Esophagus muscularis mucosa (tissue), 4 donors: ENCODE data around the gene SWAP70.

Experiments
- EP300 ChIP-seq: sonication (generic); formaldehyde crosslinking; IDR thresholded peaks from one replicate; pipeline ENCODE4 v1.6.1; 2017; ENCODE audit warnings: antibody characterized with exemption
- POLR2AphosphoS5 ChIP-seq, 2 donors: sonication (generic); formaldehyde crosslinking; IDR thresholded peaks; one replicate each; pipeline ENCODE4 v1.6.1; 2017; ENCODE audit warnings: antibody characterized with exemption in 2 of 2
- TF ChIP-seq, protein P1 (sequence below), 3 experiments: fragments of 200-600 bp in 2 of 3; fragments of 450-650 bp in 1 of 3; sonication (generic) in 2 of 3; IDR thresholded peaks; one replicate each; pipeline ENCODE4 v1.5.1; 2017 to 2019; ENCODE audit warnings: antibody characterized with exemption in 3 of 3, mild to moderate bottlenecking in 2 of 3, moderate library complexity in 1 of 3

DNA sequence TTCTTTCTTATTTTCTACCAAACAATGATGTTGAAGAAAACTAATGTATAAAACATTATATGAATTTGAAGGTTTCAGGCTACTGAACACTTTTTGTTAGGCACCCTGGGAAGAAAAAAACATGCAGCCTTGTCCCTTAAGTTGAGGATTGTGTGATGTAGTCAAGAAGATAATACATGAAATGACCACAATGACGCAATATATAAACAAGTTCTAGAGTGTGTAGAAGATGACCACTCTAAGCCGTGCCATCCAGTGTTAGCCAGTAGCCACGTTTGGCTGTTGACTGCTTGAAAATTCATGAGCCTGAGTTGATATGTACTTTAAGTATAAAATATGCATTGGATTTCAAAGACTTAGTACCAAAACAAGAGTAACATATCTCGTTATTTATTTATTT lies 16.2 kb downstream of the SWAP70 start:
- TF ChIP-seq POLR2AphosphoS5 (IDR thresholded peaks at IDR 0.05) (no peak), EP300 (no peak)
- TF ChIP-seq, protein P1, sequence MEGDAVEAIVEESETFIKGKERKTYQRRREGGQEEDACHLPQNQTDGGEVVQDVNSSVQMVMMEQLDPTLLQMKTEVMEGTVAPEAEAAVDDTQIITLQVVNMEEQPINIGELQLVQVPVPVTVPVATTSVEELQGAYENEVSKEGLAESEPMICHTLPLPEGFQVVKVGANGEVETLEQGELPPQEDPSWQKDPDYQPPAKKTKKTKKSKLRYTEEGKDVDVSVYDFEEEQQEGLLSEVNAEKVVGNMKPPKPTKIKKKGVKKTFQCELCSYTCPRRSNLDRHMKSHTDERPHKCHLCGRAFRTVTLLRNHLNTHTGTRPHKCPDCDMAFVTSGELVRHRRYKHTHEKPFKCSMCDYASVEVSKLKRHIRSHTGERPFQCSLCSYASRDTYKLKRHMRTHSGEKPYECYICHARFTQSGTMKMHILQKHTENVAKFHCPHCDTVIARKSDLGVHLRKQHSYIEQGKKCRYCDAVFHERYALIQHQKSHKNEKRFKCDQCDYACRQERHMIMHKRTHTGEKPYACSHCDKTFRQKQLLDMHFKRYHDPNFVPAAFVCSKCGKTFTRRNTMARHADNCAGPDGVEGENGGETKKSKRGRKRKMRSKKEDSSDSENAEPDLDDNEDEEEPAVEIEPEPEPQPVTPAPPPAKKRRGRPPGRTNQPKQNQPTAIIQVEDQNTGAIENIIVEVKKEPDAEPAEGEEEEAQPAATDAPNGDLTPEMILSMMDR (IDR thresholded peaks at IDR 0.05), result no peak
